ENCODE measurements around the gene OR5M11.
"Not testable (repeated sequence)": the region's sequence is repeated elsewhere in the genome, so short reads cannot be mapped to it uniquely, and the experiment has no call there.

Gene OR5M11

DNA sequence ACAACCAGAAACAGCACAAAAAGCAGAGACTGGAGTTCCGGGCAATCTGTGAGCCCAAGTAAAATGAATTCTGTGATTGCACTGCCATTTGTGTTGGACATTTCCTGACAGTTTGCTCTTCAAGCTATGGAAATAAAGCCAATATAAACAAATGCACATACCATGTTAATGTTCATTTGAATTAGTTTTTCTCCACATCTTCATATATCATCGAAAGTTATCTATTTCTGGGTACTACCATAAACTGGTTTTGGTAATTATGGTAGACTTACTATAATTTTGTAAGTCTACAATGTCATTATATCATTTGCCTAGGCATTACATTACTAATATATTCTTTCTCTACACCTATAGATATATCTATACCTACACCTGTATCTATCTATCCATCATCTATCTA, at the start of gene OR5M11:
Gene OR5M11 (minus strand): TSS at position 101 of the 400 bp plus-strand sequence. CDS start 0 bp downstream, at position 101.
- H3K9ac ChIP-seq (ENCODE audit: low read length), result no peak within 1 kb of the TSS
- H3K4me3 ChIP-seq (ENCODE audit: low read length), result no peak within 1 kb of the TSS
- no peaks in the 10 kb centered on the region for H3K36me3 ChIP-seq (replicated peaks; ENCODE audit: low read depth, low read length)
- no peaks in the 10 kb centered on the region for H3K27me3 ChIP-seq (ENCODE audit: low read depth, low read length)
- no peaks in the 10 kb centered on the region for H3K9me3 ChIP-seq (ENCODE audit: insufficient read depth, low read length)
- no peaks in the 10 kb centered on the region for H3K79me2 ChIP-seq (ENCODE audit: low read length)
- H4K20me1 ChIP-seq (ENCODE audit: insufficient read depth, low read length), result no peaks in the 10 kb centered on the region
- no peak within 1 kb of the TSS for H3K4me2 ChIP-seq (ENCODE audit: low read length)
- H2AFZ ChIP-seq (ENCODE audit: low read depth, low read length), result no peak within 1 kb of the TSS
- no peak within 1 kb of the TSS for H3K27ac ChIP-seq (ENCODE audit: low read length)
- no peaks in the 10 kb centered on the region for H3K4me1 ChIP-seq (ENCODE audit: low read length)
- TF ChIP-seq, protein P1, sequence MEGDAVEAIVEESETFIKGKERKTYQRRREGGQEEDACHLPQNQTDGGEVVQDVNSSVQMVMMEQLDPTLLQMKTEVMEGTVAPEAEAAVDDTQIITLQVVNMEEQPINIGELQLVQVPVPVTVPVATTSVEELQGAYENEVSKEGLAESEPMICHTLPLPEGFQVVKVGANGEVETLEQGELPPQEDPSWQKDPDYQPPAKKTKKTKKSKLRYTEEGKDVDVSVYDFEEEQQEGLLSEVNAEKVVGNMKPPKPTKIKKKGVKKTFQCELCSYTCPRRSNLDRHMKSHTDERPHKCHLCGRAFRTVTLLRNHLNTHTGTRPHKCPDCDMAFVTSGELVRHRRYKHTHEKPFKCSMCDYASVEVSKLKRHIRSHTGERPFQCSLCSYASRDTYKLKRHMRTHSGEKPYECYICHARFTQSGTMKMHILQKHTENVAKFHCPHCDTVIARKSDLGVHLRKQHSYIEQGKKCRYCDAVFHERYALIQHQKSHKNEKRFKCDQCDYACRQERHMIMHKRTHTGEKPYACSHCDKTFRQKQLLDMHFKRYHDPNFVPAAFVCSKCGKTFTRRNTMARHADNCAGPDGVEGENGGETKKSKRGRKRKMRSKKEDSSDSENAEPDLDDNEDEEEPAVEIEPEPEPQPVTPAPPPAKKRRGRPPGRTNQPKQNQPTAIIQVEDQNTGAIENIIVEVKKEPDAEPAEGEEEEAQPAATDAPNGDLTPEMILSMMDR (IDR thresholded peaks at IDR 0.05; ENCODE audit: low read depth, low read length), result no peak
- no peak for TF ChIP-seq EZH2phosphoT487 (IDR thresholded peaks at IDR 0.05; ENCODE audit: low read depth)

DNA sequence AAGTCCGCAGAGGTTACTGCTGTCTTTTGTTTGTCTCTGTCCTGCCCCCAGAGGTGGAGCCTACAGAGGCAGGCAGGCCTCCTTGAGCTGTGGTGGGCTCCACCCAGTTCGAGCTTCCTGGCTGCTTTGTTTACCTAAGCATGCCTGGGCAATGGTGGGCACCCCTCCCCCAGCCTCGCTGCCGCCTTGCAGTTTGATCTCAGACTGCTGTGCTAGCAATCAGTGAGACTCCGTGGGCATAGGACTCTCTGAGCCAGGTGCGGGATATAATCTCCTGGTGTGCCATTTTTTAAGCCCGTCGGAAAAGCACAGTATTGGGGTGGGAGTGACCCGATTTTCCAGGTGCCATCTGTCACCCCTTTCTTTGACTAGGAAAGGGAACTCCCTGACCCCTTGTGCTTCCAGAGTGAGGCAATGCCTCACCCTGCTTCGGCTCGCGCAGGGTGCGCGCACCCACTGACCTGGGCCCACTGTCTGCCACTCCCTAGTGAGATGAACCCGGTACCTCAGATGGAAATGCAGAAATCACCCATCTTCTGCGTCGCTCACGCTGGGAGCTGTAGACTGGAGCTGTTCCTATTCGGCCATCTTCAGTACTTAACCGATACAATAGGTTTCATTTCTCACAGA, 49.1 kb upstream of the OR5M11 start:
- not testable (repeated sequence) for H3K4me3 ChIP-seq (ENCODE audit: low read length); H3K79me2 ChIP-seq (ENCODE audit: low read length); H3K9me3 ChIP-seq (ENCODE audit: insufficient read depth, low read length); H3K27me3 ChIP-seq (ENCODE audit: low read depth, low read length); H3K4me1 ChIP-seq (ENCODE audit: low read length); H3K27ac ChIP-seq (ENCODE audit: low read length); H3K4me2 ChIP-seq (ENCODE audit: low read length); H3K9ac ChIP-seq (ENCODE audit: low read length); H4K20me1 ChIP-seq (ENCODE audit: insufficient read depth, low read length); H3K36me3 ChIP-seq (replicated peaks; ENCODE audit: low read depth, low read length); H2AFZ ChIP-seq (ENCODE audit: low read depth, low read length)

DNA sequence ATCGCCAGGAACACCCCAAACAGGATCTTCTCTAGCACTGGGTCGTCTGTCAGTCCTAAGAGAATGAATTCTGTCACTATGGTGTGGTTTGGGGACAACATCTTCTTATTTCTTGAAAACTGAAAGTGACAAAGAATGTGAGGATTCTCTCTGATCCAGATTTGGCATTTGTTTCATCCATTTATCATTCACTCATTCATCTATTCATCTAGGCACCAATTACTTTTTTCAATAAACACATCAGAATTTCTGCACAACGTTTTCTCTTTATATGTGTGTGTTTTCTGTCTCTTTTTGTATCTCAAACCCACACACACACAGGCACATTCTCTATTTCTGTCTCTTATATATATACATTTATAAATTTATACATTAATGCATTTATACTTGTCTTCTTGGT, 34.6 kb upstream of the OR5M11 start, which contains the start of gene OR5M10:
Gene OR5M10 (minus strand): TSS at position 101 of the 400 bp plus-strand sequence. CDS start 0 bp downstream, at position 101.
- Histone ChIP-seq H3K79me2 (ENCODE audit: low read length) (no peaks in the 10 kb centered on the region), H3K27me3 (ENCODE audit: low read depth, low read length) (no peaks in the 10 kb centered on the region), H3K4me3 (ENCODE audit: low read length) (no peak within 1 kb of the TSS), H3K9me3 (ENCODE audit: insufficient read depth, low read length) (no peaks in the 10 kb centered on the region), H2AFZ (ENCODE audit: low read depth, low read length) (no peak within 1 kb of the TSS), H3K27ac (ENCODE audit: low read length) (no peak within 1 kb of the TSS), H4K20me1 (ENCODE audit: insufficient read depth, low read length) (no peaks in the 10 kb centered on the region), H3K4me2 (ENCODE audit: low read length) (no peak within 1 kb of the TSS), H3K4me1 (ENCODE audit: low read length) (no peaks in the 10 kb centered on the region), H3K36me3 (replicated peaks; ENCODE audit: low read depth, low read length) (no peaks in the 10 kb centered on the region), H3K9ac (ENCODE audit: low read length) (no peak within 1 kb of the TSS)
- TF ChIP-seq, protein P1 (IDR thresholded peaks at IDR 0.05; ENCODE audit: low read depth, low read length), result no peak
- no peak for TF ChIP-seq EZH2phosphoT487 (IDR thresholded peaks at IDR 0.05; ENCODE audit: low read depth)

DNA sequence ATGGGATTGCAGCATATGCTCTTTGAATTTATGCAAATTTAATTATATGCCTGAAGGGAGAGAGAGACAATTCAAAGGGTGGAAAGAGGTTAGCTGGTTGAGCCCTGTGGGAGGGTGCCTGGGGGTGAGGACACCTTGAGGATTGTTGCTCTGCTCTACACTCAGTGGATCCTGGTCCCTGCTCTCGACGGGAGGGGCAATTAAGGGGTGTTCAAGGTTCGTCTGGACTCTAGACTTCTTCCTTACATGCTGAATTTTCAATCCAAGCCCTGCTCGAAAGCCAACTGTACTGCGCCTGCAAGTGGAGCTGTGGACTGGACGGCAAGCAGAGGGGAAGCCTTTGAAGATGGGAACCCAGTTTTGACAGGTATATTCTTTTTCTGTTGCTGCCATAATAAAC, 15.5 kb upstream of the OR5M11 start:
- Histone ChIP-seq H3K27ac (ENCODE audit: low read length) (no peak overlapping the region), H2AFZ (ENCODE audit: low read depth, low read length) (no peak overlapping the region), H4K20me1 (ENCODE audit: insufficient read depth, low read length) (no peaks in the 10 kb centered on the region), H3K4me2 (ENCODE audit: low read length) (no peak overlapping the region), H3K9ac (ENCODE audit: low read length) (no peak overlapping the region), H3K4me3 (ENCODE audit: low read length) (no peak overlapping the region), H3K9me3 (ENCODE audit: insufficient read depth, low read length) (no peaks in the 10 kb centered on the region), H3K36me3 (replicated peaks; ENCODE audit: low read depth, low read length) (no peaks in the 10 kb centered on the region), H3K4me1 (ENCODE audit: low read length) (no peaks in the 10 kb centered on the region), H3K27me3 (ENCODE audit: low read depth, low read length) (no peaks in the 10 kb centered on the region), H3K79me2 (ENCODE audit: low read length) (no peaks in the 10 kb centered on the region)
- no peak for TF ChIP-seq EZH2phosphoT487 (IDR thresholded peaks at IDR 0.05; ENCODE audit: low read depth)
- TF ChIP-seq, protein P1 (IDR thresholded peaks at IDR 0.05; ENCODE audit: low read depth, low read length), result no peak

DNA sequence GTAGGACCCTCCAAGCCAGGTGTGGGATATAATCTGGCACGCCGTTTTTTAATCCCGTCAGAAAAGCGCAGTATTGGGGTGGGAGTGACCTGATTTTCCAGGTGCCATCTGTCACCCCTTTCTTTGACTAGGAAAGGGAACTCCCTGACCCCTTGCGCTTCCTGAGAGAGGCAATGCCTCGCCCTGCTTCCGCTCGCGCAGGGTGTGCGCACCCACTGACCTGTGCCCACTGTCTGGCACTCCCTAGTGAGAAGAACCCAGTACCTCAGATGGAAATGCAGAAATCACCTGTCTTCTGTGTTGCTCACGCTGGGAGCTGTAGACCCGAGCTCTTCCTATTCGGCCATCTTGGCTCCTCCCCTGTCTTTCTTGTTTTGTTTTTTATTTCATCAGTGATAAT, 11.6 kb upstream of the OR5M11 start:
- H3K27ac ChIP-seq (ENCODE audit: low read length); H2AFZ ChIP-seq (ENCODE audit: low read depth, low read length); H3K9ac ChIP-seq (ENCODE audit: low read length); H4K20me1 ChIP-seq (ENCODE audit: insufficient read depth, low read length); H3K27me3 ChIP-seq (ENCODE audit: low read depth, low read length); H3K9me3 ChIP-seq (ENCODE audit: insufficient read depth, low read length); H3K4me1 ChIP-seq (ENCODE audit: low read length); H3K4me2 ChIP-seq (ENCODE audit: low read length); H3K79me2 ChIP-seq (ENCODE audit: low read length); H3K4me3 ChIP-seq (ENCODE audit: low read length); H3K36me3 ChIP-seq (replicated peaks; ENCODE audit: low read depth, low read length): not testable (repeated sequence)

Data from OCI-LY3 (cell line).